ENCODE data around the gene ARFRP1. TPM values are rescaled to one million over a fixed set of nuclear protein-coding genes. Genes with fewer than 3 reads are reported as not detected.

The ARFRP1 gene
- total and polyA plus RNA-seq, 2 of the 13 experiments (the other 11 are each of a cell fraction or from before 2014, with no cell fraction given): 32.0 to 51.1 TPM

DNA sequence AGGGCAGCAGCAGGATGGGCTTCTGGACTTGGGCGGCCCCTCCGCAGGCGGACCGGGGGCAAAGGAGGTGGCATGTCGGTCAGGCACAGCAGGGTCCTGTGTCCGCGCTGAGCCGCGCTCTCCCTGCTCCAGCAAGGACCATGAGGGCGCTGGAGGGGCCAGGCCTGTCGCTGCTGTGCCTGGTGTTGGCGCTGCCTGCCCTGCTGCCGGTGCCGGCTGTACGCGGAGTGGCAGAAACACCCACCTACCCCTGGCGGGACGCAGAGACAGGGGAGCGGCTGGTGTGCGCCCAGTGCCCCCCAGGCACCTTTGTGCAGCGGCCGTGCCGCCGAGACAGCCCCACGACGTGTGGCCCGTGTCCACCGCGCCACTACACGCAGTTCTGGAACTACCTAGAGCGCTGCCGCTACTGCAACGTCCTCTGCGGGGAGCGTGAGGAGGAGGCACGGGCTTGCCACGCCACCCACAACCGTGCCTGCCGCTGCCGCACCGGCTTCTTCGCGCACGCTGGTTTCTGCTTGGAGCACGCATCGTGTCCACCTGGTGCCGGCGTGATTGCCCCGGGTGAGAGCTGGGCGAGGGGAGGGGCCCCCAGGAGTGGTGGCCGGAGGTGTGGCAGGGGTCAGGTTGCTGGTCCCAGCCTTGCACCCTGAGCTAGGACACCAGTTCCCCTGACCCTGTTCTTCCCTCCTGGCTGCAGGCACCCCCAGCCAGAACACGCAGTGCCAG, 11.0 kb downstream of the ARFRP1 start, which contains the start of gene TNFRSF6B (continued):
- TF ChIP-seq MLX (CRISPR knock-in tag; IDR thresholded peaks at IDR 0.05) (peak; percentile 91), DMAP1 (CRISPR knock-in tag; IDR thresholded peaks at IDR 0.05) (no peak), ZNF605 (CRISPR knock-in tag; IDR thresholded peaks at IDR 0.05) (no peak), RERE (CRISPR knock-in tag; IDR thresholded peaks at IDR 0.05; ENCODE audit: low read depth) (0 out of 2 replicates have a peak, but pooled peaks have one; percentile 35), ZNF225 (CRISPR knock-in tag; IDR thresholded peaks at IDR 0.05) (no peak; the same call in 1 of the 2 replicates), PCBP1 (IDR thresholded peaks at IDR 0.05; ENCODE audit: borderline replicate concordance, low read depth, low read length) (no peak), ZNF891 (CRISPR knock-in tag; IDR thresholded peaks at IDR 0.05) (no peak), ZNF30 (CRISPR knock-in tag; IDR thresholded peaks at IDR 0.05) (no peak; the same call in 1 of the 2 replicates), TBX3 (IDR thresholded peaks at IDR 0.05; ENCODE audit: borderline replicate concordance) (no peak), ZNF33A (CRISPR knock-in tag; IDR thresholded peaks at IDR 0.05; ENCODE audit: borderline replicate concordance) (no peak), ZC3H13 (CRISPR knock-in tag; IDR thresholded peaks at IDR 0.05) (peak; percentile 91; the same call in 1 of the 2 replicates), KDM6A (CRISPR knock-in tag; IDR thresholded peaks at IDR 0.05; ENCODE audit: low read depth) (no peak), RXRA (CRISPR knock-in tag; IDR thresholded peaks at IDR 0.05) (no peak; the same call in 1 of the 2 replicates), ZFP82 (CRISPR knock-in tag; IDR thresholded peaks at IDR 0.05; ENCODE audit: borderline replicate concordance) (no peak), ZKSCAN5 (CRISPR knock-in tag; IDR thresholded peaks at IDR 0.05) (peak; percentile 63; the same call in 1 of the 2 replicates), AGO2 (optimal IDR thresholded peaks at IDR 0.05; ENCODE audit: low read depth, low read length) (peak; percentile 99), RORA (CRISPR knock-in tag; IDR thresholded peaks at IDR 0.05) (no peak)
- TF ChIP-seq, protein P1, sequence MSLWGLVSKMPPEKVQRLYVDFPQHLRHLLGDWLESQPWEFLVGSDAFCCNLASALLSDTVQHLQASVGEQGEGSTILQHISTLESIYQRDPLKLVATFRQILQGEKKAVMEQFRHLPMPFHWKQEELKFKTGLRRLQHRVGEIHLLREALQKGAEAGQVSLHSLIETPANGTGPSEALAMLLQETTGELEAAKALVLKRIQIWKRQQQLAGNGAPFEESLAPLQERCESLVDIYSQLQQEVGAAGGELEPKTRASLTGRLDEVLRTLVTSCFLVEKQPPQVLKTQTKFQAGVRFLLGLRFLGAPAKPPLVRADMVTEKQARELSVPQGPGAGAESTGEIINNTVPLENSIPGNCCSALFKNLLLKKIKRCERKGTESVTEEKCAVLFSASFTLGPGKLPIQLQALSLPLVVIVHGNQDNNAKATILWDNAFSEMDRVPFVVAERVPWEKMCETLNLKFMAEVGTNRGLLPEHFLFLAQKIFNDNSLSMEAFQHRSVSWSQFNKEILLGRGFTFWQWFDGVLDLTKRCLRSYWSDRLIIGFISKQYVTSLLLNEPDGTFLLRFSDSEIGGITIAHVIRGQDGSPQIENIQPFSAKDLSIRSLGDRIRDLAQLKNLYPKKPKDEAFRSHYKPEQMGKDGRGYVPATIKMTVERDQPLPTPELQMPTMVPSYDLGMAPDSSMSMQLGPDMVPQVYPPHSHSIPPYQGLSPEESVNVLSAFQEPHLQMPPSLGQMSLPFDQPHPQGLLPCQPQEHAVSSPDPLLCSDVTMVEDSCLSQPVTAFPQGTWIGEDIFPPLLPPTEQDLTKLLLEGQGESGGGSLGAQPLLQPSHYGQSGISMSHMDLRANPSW (CRISPR knock-in tag; IDR thresholded peaks at IDR 0.05; ENCODE audit: borderline replicate concordance): no peak
- TF ChIP-seq, protein P2, sequence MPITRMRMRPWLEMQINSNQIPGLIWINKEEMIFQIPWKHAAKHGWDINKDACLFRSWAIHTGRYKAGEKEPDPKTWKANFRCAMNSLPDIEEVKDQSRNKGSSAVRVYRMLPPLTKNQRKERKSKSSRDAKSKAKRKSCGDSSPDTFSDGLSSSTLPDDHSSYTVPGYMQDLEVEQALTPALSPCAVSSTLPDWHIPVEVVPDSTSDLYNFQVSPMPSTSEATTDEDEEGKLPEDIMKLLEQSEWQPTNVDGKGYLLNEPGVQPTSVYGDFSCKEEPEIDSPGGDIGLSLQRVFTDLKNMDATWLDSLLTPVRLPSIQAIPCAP (CRISPR knock-in tag; IDR thresholded peaks at IDR 0.05; ENCODE audit: low read depth): no peak
